Progenitor cell of endocrine pancreas (in vitro differentiated cells): Measurements from ENCODE around the gene TGM5. TPM values are rescaled to one million over a fixed set of nuclear protein-coding genes. Genes with fewer than 3 reads are reported as not detected.

ENCODE experiments used
- DNase-seq: peaks from one replicate; pipeline ENCODE4 v3.0.0; 2021; ENCODE audit warnings: low spot score; ENCODE audit not compliant: unreplicated experiment
- H3K27ac Mint-ChIP-seq: 2 replicates; pipeline ENCODE4 v1.8.0; 2021; ENCODE audit warnings: mild to moderate bottlenecking, moderate library complexity, mixed read lengths
- H3K27me3 Mint-ChIP-seq: 2 replicates; pipeline ENCODE4 v1.8.0; 2021; ENCODE audit warnings: mixed read lengths
- H3K36me3 Mint-ChIP-seq: 2 replicates; pipeline ENCODE4 v1.8.0; 2022; ENCODE audit warnings: mixed read lengths; ENCODE audit not compliant: insufficient read depth
- H3K4me1 Mint-ChIP-seq: 2 replicates; pipeline ENCODE4 v1.8.0; 2021; ENCODE audit warnings: low read depth, mixed read lengths
- H3K4me3 Mint-ChIP-seq: 2 replicates; pipeline ENCODE4 v1.8.0; 2021; ENCODE audit warnings: low read depth, mild to moderate bottlenecking, moderate library complexity, mixed read lengths
- H3K9me3 Mint-ChIP-seq: 2 replicates; pipeline ENCODE4 v1.8.0; 2021; ENCODE audit warnings: low read depth, mixed read lengths
- total RNA-seq: library from RNA; stranded (reverse); gene quantifications from 2 replicates; pipeline ENCODE4 v1.2.1, GENCODE V29; 2021
- TF ChIP-seq, protein P1 (sequence below): fragments of 200-600 bp; sonication (generic); IDR thresholded peaks from one replicate; pipeline ENCODE4 v1.5.0; 2021; ENCODE audit warnings: antibody characterized with exemption, mild to moderate bottlenecking; ENCODE audit not compliant: unreplicated experiment

The TGM5 gene
- total RNA-seq, 1 donor from 2014 or later, result not detected

DNA sequence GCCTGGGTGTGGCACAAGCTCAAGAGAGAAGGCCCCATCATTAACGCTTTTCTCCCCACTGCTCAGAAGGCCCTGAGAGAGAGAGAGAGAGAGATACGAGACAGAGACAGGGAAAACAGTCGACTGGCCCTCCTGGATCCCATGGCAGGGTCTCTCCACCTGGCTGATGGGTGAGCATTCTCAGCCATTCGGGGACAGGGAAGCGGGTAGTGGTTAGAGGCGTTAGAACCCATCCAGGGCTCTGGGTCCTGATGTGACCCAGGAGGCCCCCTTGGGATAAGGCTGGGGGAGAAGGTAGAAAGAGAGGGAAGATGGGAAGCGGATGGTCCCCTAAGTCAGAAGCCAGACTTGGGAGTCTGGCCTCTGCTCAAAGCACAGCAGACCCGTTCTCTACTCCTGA, 7.9 kb downstream of the TGM5 start:
- no peaks in the 10 kb centered on the region for H3K36me3 Mint-ChIP-seq
- no peaks in the 10 kb centered on the region for H3K4me1 Mint-ChIP-seq
- no peak for DNase-seq
- TF ChIP-seq, protein P1, sequence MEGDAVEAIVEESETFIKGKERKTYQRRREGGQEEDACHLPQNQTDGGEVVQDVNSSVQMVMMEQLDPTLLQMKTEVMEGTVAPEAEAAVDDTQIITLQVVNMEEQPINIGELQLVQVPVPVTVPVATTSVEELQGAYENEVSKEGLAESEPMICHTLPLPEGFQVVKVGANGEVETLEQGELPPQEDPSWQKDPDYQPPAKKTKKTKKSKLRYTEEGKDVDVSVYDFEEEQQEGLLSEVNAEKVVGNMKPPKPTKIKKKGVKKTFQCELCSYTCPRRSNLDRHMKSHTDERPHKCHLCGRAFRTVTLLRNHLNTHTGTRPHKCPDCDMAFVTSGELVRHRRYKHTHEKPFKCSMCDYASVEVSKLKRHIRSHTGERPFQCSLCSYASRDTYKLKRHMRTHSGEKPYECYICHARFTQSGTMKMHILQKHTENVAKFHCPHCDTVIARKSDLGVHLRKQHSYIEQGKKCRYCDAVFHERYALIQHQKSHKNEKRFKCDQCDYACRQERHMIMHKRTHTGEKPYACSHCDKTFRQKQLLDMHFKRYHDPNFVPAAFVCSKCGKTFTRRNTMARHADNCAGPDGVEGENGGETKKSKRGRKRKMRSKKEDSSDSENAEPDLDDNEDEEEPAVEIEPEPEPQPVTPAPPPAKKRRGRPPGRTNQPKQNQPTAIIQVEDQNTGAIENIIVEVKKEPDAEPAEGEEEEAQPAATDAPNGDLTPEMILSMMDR, result no peak
- H3K9me3 Mint-ChIP-seq, result no peaks in the 10 kb centered on the region
- H3K4me3 Mint-ChIP-seq, result no peak overlapping the region
- H3K27me3 Mint-ChIP-seq, result peaks cover 22% of the 10 kb centered on the region
- peak overlapping the region; percentile 69 for H3K27ac Mint-ChIP-seq

DNA sequence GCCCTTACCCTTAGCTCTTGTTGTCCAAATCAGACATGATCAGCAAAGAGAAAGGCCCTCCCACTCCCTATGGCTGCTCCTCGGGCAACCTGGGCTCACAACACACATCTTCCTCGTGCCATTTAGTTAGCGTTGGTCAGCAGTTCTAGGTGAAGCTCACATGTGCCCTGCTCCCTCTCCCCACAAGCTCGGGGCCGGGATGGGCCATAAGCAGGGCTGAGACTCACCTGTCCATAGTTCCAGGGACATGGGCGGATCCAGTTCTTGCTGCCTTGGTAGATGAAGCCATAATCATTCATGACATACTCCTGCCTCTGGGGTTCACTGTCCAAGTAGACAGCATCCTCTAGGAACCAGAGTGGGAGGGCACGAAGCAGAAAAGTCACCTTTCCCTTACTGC, 10.4 kb downstream of the TGM5 start:
- peaks cover 8% of the 10 kb centered on the region for H3K27me3 Mint-ChIP-seq
- no peak overlapping the region for H3K4me3 Mint-ChIP-seq
- H3K36me3 Mint-ChIP-seq, result no peaks in the 10 kb centered on the region
- H3K27ac Mint-ChIP-seq, result no peak overlapping the region
- TF ChIP-seq, protein P1, result no peak
- no peaks in the 10 kb centered on the region for H3K4me1 Mint-ChIP-seq
- DNase-seq, result no peak
- no peaks in the 10 kb centered on the region for H3K9me3 Mint-ChIP-seq

DNA sequence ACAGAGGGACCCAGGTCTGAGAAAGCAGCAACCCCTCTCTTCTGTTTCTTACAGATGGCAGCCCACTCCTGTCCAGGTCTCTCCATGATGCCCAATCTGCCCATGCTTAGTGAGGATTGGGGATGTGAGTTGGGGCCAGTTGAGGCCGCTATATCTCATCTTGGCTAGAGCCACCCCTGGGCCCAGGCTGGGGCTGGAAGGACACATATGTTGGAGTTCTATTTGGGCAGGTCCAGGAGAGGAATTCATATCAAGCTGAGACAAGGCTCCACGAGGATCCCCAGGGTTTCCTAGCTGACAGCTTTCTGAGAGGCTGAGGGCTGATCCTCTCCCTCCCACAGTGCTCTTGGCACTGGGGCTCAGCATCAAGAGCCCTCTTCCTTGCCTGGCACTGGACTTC, 11.4 kb downstream of the TGM5 start:
- Mint-ChIP-seq H3K9me3 (no peaks in the 10 kb centered on the region), H3K27ac (no peak overlapping the region), H3K4me3 (no peak overlapping the region), H3K27me3 (peaks cover 8% of the 10 kb centered on the region), H3K4me1 (no peaks in the 10 kb centered on the region), H3K36me3 (no peaks in the 10 kb centered on the region)
- no peak for DNase-seq
- TF ChIP-seq, protein P1, result no peak

DNA sequence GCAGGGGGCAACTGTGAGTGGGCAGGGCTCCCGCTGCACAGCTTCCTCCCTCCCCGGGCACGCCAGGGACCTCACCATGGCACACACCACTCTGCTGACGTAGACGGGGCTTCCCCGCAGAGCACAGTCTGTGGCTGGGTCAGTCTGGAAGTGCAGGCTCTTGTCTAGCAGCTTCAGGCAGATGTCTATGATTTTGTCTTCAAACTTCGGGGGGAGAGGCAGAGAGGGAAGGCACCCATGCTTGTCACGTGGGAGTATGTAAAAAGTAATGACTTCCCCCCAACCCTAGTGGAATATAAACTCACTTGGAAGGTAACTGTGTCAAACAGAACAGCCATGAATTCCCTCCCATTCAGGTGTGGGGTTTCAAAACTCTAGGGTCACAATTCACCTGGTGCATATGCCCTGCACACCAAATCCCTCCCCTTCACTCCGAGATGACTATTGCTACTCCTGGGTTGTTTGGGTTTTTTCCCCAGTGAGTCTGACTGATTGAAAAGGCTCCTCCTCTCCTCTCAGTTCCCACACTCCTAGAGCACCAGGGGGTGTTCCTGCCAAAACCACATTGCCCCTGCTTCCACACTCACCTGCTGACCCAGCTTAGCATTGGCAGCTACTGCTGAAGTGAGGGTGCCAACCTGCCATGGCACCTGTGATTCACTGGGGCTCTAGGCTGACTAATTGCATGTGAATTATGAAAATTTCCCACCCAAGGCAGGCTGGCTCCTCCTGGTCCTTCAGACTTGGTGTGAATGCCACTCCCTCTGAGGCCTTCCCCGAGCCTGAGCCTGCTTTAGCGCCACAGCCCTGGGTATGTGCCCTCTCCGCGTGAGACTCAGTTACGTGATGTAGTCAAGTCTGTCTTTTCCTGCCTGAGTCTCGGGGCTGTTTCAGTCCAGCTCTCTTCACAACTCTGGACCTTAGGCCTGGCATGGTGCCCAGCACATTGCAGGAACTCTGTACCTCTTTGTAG, 13.0 kb downstream of the TGM5 start:
- H3K4me3 Mint-ChIP-seq, result no peak overlapping the region
- no peaks in the 10 kb centered on the region for H3K9me3 Mint-ChIP-seq
- no peak for DNase-seq
- no peaks in the 10 kb centered on the region for H3K36me3 Mint-ChIP-seq
- TF ChIP-seq, protein P1, result no peak
- H3K27ac Mint-ChIP-seq, result no peak overlapping the region
- no peaks in the 10 kb centered on the region for H3K4me1 Mint-ChIP-seq
- peaks cover 8% of the 10 kb centered on the region for H3K27me3 Mint-ChIP-seq

DNA sequence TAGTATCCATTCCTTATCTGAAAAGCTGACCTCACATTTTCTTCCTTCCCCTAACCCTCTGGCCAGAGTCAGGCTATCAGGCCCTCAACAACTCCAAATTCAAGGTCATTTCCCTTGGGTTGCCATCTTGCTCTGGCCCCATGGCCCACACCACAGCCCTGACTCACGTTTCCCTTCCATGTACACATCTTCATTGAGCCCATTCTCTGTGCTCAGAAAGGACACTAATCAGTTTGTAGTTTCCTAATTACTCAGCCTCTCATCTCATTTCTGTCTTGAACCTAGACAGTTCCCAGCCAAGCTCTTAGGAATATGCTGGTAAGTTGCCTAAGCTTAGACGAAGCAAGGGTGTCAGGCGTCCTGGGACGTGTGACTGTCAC, 14.9 kb downstream of the TGM5 start:
- H3K9me3 Mint-ChIP-seq, result no peaks in the 10 kb centered on the region
- no peak overlapping the region for H3K4me3 Mint-ChIP-seq
- H3K27ac Mint-ChIP-seq, result no peak overlapping the region
- no peaks in the 10 kb centered on the region for H3K4me1 Mint-ChIP-seq
- H3K27me3 Mint-ChIP-seq, result peaks cover 8% of the 10 kb centered on the region
- TF ChIP-seq, protein P1, result no peak
- DNase-seq, result no peak
- H3K36me3 Mint-ChIP-seq, result no peaks in the 10 kb centered on the region
